HG03045 (cell line): Measurements from ENCODE around the gene FAM50B.

Experiments used
- ATAC-seq: cut with Tn5 transposase; IDR thresholded peaks from one replicate; pipeline ENCODE4 v1.9.1; 2021; ENCODE audit warnings: mild to moderate bottlenecking, moderate library complexity; ENCODE audit not compliant: unreplicated experiment

The FAM50B gene

GRCh38 chr6:3819161-3820110 is 29.7 kb upstream of the FAM50B start:
- no peak for ATAC-seq

DNA sequence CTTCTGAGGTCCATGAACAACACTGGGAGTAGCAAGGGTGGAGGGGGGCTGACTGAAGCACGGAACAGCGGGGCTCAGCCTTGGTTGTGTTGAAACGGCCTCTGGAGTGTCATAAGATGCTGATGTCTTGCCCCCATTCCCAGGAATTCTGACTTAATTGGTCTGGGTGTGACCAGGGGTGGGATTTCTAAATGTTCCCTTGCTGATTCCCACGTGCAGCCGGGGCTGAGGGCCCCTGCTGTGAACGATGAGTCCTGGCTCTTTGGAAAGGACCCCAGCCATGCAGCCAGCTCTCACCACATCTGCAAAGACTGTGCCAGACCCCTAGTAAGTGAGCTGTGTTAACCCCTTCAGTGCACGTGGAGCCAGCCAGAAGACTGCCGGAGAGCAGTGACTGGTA is 28.6 kb upstream of the FAM50B start:
- ATAC-seq = no peak

- ATAC-seq = no peak
These were observed 26.3 kb upstream of the FAM50B start for GRCh38 chr6:3822747-3823445.

- no peak for ATAC-seq
These were observed 25.5 kb upstream of the FAM50B start for GRCh38 chr6:3823671-3824070.

DNA sequence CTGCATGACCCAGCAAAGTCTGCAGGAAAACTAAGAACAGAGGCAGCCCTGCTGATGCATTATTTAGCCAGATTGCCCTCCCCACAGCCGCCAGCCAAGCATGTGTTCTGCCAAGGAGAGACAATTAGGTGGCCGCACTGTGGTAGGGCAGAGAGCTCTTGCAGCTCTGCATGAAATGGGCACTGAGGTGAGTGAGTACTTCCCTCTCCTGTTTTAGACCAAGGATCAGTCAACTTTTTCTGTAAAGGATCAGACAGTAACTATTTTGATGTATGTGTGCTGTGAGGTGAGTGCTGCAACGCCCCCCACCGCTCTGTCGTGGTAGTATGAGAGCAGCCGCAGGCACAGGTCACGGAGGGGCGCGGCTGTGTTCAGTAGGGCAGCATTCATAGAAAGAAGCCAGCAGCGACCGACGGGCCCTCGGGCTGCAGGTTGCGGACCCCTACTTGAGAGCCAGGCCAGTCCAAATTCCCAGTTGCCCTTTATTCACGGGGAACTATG is 23.8 kb upstream of the FAM50B start:
- no peak for ATAC-seq

GRCh38 chr6:3825851-3826581 is 23.2 kb upstream of the FAM50B start:
- no peak for ATAC-seq

GRCh38 chr6:3829285-3829684 is 19.9 kb upstream of the FAM50B start:
- no peak for ATAC-seq

DNA sequence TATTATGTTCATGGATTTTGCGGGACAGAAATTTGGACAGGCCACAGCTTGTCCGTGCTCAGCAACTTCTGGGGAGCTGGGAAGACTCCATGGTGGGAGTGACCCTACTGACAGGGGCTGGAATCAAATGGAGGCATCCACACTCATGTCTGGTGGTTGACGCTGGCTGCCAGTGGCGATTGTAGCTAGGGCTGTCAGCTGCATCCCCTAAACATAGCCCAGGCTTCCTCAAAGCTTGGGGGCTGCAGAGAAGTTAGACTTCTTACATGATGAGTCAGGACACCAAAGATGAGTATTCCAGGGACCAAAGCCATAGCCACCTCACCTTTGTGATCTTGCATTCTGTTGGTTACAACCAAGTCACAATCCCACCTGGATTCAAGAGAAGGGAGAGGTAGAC is 18.4 kb upstream of the FAM50B start:
- ATAC-seq = no peak

GRCh38 chr6:3831761-3832530 is 17.2 kb upstream of the FAM50B start:
- no peak for ATAC-seq

DNA sequence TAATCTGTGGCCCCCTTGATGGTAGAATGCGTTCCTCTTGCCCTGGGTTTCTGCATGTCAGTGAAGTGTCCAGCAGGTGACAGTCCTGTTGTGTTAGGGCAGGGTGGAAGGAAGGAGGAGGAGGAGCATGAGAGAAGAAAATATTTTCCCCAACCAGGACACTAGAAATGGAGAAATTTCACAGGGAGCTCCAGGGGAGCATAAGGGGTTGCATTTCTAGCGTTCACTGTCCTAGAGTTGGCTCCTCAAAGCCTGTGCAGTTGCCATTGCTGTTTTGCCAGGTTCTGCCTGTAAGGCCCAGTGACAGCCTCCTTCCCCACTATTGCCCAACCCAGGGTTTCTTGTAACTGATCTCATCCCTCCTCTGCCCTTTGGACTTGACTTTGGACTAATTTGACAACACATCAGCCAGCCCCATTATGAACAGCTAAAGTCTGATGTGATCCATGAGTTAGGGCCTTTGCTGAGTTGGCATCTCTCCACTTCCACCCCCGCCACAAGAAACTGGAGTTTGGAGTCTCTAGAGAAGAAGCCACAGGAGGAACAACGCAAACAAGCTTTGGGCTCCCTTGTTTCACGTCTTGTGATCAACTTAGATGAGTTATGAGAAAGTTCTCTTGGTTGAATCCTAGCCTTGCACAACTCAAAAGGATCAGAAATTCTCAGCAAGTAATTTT is 14.0 kb upstream of the FAM50B start:
- ATAC-seq = no peak

DNA sequence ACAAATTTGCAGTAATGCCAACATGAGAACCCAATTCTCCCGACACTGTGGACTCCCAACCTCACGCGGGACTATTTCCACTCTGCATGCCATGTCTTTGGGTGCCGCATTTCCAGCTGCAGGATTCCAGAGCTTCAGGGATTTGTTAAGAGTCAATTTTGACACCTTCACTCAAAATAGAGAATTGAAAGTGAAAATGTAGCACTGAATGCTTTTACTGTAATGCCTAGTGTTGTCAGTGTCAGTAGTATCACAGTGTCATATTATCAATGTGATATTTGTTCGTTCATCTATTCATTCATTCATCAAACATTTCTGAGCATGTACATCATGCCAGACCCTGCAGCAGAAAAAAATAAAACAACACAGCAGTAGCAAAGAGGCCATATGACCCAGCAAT is 13.4 kb upstream of the FAM50B start:
- no peak for ATAC-seq

DNA sequence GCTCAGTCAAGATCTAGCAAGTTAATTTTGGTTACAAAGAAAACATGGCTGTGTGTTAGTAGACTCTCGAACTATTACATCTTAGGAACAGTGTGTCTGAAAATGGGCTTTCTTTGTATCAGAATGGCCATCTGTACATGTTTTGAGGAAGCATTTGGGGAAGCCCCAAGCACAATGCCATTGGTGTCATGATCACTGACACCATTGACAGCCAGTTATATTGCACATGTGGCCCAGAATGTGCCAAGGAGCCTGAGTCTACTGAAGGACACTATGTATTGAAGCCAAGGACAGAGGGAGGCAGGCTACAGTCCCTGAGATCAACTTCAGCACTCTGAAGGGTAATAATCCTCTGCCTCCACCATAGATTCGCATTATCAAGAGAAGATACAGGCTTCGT is 12.6 kb upstream of the FAM50B start:
- no peak for ATAC-seq

DNA sequence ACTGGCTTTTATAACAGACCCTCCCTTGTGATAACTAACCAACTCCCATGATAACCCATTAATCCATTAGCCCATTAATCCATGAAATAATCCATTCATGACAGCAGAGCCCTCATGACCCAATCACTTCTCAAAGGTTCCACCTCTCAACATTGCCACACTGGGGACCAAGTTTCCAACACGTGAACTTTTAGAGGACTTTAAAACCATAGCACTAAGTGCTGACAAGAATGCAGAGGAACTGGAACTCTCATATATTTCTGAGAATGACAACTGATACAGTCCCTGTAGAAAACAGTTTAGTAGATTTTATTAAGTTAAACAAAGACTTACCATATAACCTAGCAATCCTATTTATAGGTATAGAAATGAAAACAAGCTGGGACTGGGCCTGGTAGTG is 11.4 kb upstream of the FAM50B start:
- no peak for ATAC-seq

- no peak for ATAC-seq
These were observed 9.9 kb upstream of the FAM50B start for GRCh38 chr6:3838992-3839867.

- ATAC-seq = no peak
These were observed 8.1 kb upstream of the FAM50B start for GRCh38 chr6:3841066-3841454.

- no peak for ATAC-seq
These were observed 7.2 kb upstream of the FAM50B start for GRCh38 chr6:3841711-3842565.

GRCh38 chr6:3843379-3844096 is 5.6 kb upstream of the FAM50B start:
- no peak for ATAC-seq

DNA sequence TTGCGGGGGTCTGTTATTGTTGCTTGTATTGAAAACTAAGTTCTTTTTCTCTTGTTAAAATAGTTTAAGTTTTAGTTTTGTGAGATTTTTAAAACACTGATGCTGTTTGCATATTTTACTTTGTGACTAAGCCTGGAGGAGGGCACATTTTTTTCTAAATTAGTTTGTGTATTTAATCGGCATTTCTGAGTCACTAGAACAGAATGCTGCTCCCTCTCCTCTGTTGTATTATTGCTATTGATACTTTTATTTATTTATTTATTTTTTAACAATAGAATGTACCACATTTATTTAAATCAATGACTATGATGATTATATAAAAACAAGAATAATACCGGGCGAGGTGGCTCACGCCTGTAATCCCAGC is 5.1 kb upstream of the FAM50B start:
- no peak for ATAC-seq
